Naive thymus-derived CD8-positive, alpha-beta T cell (primary cell): ENCODE measurements around the gene WWTR1. TPM values are rescaled to one million over a fixed set of nuclear protein-coding genes. Genes with fewer than 3 reads are reported as not detected.

Experiments
- ATAC-seq, 2 donors: fragments of 150-1000 bp; cut with Tn5 transposase in 1 of 2; sonication (Bioruptor Pico), chemical (Tn5 transposase) in 1 of 2; 1 replicate in 1 of 2; 2 replicates in 1 of 2; pipeline ENCODE4 v1.10.0; 2021; ENCODE audit warnings: mild to moderate bottlenecking in 2 of 2, moderate library complexity in 2 of 2
- POLR2A ChIA-PET: fragments of 350-600 bp; sonication (Branson Sonifier 250); formaldehyde crosslinking; loops from one replicate; lab custom pipeline; 2021; ENCODE audit warnings: antibody characterized with exemption; lab: Charles Lee
- DNase-seq, 10 donors: peaks; one replicate each; pipeline versions ENCODE4 v3.0.0 to v3.0.0-alpha.2; 2020 to 2022
- H3K27ac Mint-ChIP-seq, 10 donors: one replicate each; pipeline ENCODE4 v1.8.0; 2020 to 2022; ENCODE audit warnings: mild to moderate bottlenecking in 10 of 10, mixed read lengths in 10 of 10, moderate library complexity in 4 of 10, inconsistent platforms in 1 of 10
- H3K27me3 Mint-ChIP-seq, 5 donors: one replicate each; pipeline ENCODE4 v1.8.0; 2021 to 2022; ENCODE audit warnings: mixed read lengths in 5 of 5
- H3K36me3 Mint-ChIP-seq, 3 donors: one replicate each; pipeline ENCODE4 v1.8.0; 2020 to 2022; ENCODE audit warnings: mixed read lengths in 3 of 3, mild to moderate bottlenecking in 2 of 3, inconsistent platforms in 1 of 3
- H3K4me1 Mint-ChIP-seq, 4 donors: one replicate each; pipeline ENCODE4 v1.8.0; 2021 to 2022; ENCODE audit warnings: mixed read lengths in 4 of 4
- H3K4me3 Mint-ChIP-seq, 10 donors: one replicate each; pipeline ENCODE4 v1.8.0; 2020 to 2022; ENCODE audit warnings: mild to moderate bottlenecking in 10 of 10, mixed read lengths in 10 of 10, moderate library complexity in 6 of 10, inconsistent platforms in 1 of 10
- H3K9me3 Mint-ChIP-seq, 9 donors: one replicate each; pipeline ENCODE4 v1.8.0; 2020 to 2022; ENCODE audit warnings: mixed read lengths in 9 of 9, mild to moderate bottlenecking in 3 of 9, inconsistent platforms in 1 of 9, moderate library complexity in 1 of 9
- polyA plus RNA-seq, 3 donors: library from polyadenylated mRNA; unstranded; fragments of 300-500 nt; fragmentation: Illumina TruSeq; gene quantifications; one replicate each; pipeline ENCODE4 v1.2.3, GENCODE V29; 2021
- total RNA-seq, 8 experiments: library from RNA in 2 of 8; stranded (reverse) in 2 of 8; gene quantifications; one replicate each; pipeline ENCODE4 v1.2.3 and lab custom pipeline; 2021 to 2026

WWTR1 gene
- total and polyA plus RNA-seq, 5 experiments from 2014 or later, result 0.06 to 0.58 (median 0.37) TPM

- Mint-ChIP-seq H3K36me3 (no peaks in the 10 kb centered on the region), H3K9me3 (no peaks in the 10 kb centered on the region), H3K27ac (no peak overlapping the region), H3K4me1 (no peaks in the 10 kb centered on the region), H3K4me3 (no peak overlapping the region), H3K27me3 (peaks cover 0 to 13% (median 5%) of the 10 kb centered on the region in 5 donors)
- ATAC-seq, result no peak
- POLR2A ChIA-PET, result no interaction called here
- no peak for DNase-seq
These were observed 119.5 kb downstream of the WWTR1 start for GRCh38 chr3:149538371-149538770.

GRCh38 chr3:149536429-149536828, 121.4 kb downstream of the WWTR1 start:
- POLR2A ChIA-PET, result no interaction called here
- Mint-ChIP-seq H3K27me3 (peaks cover 0 to 16% (median 5%) of the 10 kb centered on the region in 5 donors), H3K27ac (no peak overlapping the region), H3K36me3 (no peaks in the 10 kb centered on the region), H3K9me3 (no peaks in the 10 kb centered on the region), H3K4me3 (no peak overlapping the region), H3K4me1 (peaks cover 0 to 11% (median 1%) of the 10 kb centered on the region in 4 donors)
- ATAC-seq (no peak), DNase-seq (no peak)

- DNase-seq, result no peak
- H3K27me3 Mint-ChIP-seq, result peaks cover 0 to 17% (median 5%) of the 10 kb centered on the region in 5 donors
- H3K4me1 Mint-ChIP-seq, result peaks cover 0 to 11% (median 1%) of the 10 kb centered on the region in 4 donors
- H3K36me3 Mint-ChIP-seq, result no peaks in the 10 kb centered on the region
- no peak overlapping the region for H3K27ac Mint-ChIP-seq
- no peak overlapping the region for H3K4me3 Mint-ChIP-seq
- no peaks in the 10 kb centered on the region for H3K9me3 Mint-ChIP-seq
- POLR2A ChIA-PET, result no interaction called here
- no peak for ATAC-seq
These were observed 122.5 kb downstream of the WWTR1 start for GRCh38 chr3:149535333-149535685.

- POLR2A ChIA-PET, result no interaction called here
- H3K4me3 Mint-ChIP-seq, result no peak overlapping the region
- no peak for ATAC-seq
These were observed 123.0 kb downstream of the WWTR1 start for GRCh38 chr3:149534671-149535332.

GRCh38 chr3:149534082-149534481, 123.7 kb downstream of the WWTR1 start:
- POLR2A ChIA-PET, result no interaction called here

More at GRCh38 chr3:149534671-149535332, 123.0 kb downstream of the WWTR1 start:
- no peak for DNase-seq
- no peaks in the 10 kb centered on the region for H3K36me3 Mint-ChIP-seq
- H3K27me3 Mint-ChIP-seq, result peaks cover 0 to 17% (median 3%) of the 10 kb centered on the region in 5 donors
- H3K9me3 Mint-ChIP-seq, result no peaks in the 10 kb centered on the region
- peaks cover 0 to 11% (median 1%) of the 10 kb centered on the region in 4 donors for H3K4me1 Mint-ChIP-seq
- H3K27ac Mint-ChIP-seq, result no peak overlapping the region

GRCh38 chr3:149532489-149533180, 125.2 kb downstream of the WWTR1 start:
- Mint-ChIP-seq H3K36me3 (no peaks in the 10 kb centered on the region), H3K27me3 (peaks cover 0 to 20% (median 3%) of the 10 kb centered on the region in 5 donors), H3K4me1 (peaks cover 0 to 16% (median 1%) of the 10 kb centered on the region in 4 donors), H3K4me3 (peak overlapping the region in 1 of 10 donors; percentile 52), H3K27ac (no peak overlapping the region), H3K9me3 (no peaks in the 10 kb centered on the region)
- DNase-seq (no peak), ATAC-seq (no peak)
- POLR2A ChIA-PET, result no interaction called here

More at GRCh38 chr3:149534082-149534481, 123.7 kb downstream of the WWTR1 start:
- Mint-ChIP-seq H3K4me1 (peaks cover 0 to 11% (median 1%) of the 10 kb centered on the region in 4 donors), H3K27ac (no peak overlapping the region), H3K4me3 (no peak overlapping the region), H3K27me3 (peaks cover 0 to 17% (median 3%) of the 10 kb centered on the region in 5 donors), H3K9me3 (no peaks in the 10 kb centered on the region), H3K36me3 (no peaks in the 10 kb centered on the region)
- ATAC-seq (no peak), DNase-seq (no peak)

GRCh38 chr3:149529099-149529498, 128.7 kb downstream of the WWTR1 start:
- H3K27me3 Mint-ChIP-seq, result peaks cover 1 to 13% (median 6%) of the 10 kb centered on the region in 5 donors
- no peaks in the 10 kb centered on the region for H3K36me3 Mint-ChIP-seq
- H3K9me3 Mint-ChIP-seq, result no peaks in the 10 kb centered on the region
- peaks cover 0 to 20% (median 1%) of the 10 kb centered on the region in 4 donors for H3K4me1 Mint-ChIP-seq
- POLR2A ChIA-PET, result no interaction called here
- H3K27ac Mint-ChIP-seq, result no peak overlapping the region
- ATAC-seq, result no peak
- DNase-seq, result no peak
- no peak overlapping the region for H3K4me3 Mint-ChIP-seq

- ATAC-seq (no peak), DNase-seq (no peak)
- Mint-ChIP-seq H3K4me1 (peaks cover 0 to 20% (median 1%) of the 10 kb centered on the region in 4 donors), H3K9me3 (no peaks in the 10 kb centered on the region), H3K27me3 (peaks cover 4 to 10% (median 7%) of the 10 kb centered on the region in 5 donors), H3K4me3 (no peak overlapping the region), H3K36me3 (no peaks in the 10 kb centered on the region), H3K27ac (no peak overlapping the region)
- POLR2A ChIA-PET, result no interaction called here
These were observed 129.5 kb downstream of the WWTR1 start for GRCh38 chr3:149528340-149528650.

GRCh38 chr3:149527531-149528339, 130.1 kb downstream of the WWTR1 start:
- Mint-ChIP-seq H3K27me3 (peaks cover 4 to 10% (median 7%) of the 10 kb centered on the region in 5 donors), H3K9me3 (no peaks in the 10 kb centered on the region), H3K4me1 (peaks cover 0 to 15% (median 0%) of the 10 kb centered on the region in 4 donors), H3K27ac (no peak overlapping the region), H3K36me3 (no peaks in the 10 kb centered on the region), H3K4me3 (no peak overlapping the region)
- no peak for ATAC-seq
- POLR2A ChIA-PET, result no interaction called here
- no peak for DNase-seq

GRCh38 chr3:149523512-149524299, 134.1 kb downstream of the WWTR1 start:
- no peak overlapping the region for H3K4me3 Mint-ChIP-seq
- peaks cover 3 to 10% (median 7%) of the 10 kb centered on the region in 5 donors for H3K27me3 Mint-ChIP-seq
- H3K27ac Mint-ChIP-seq, result no peak overlapping the region
- ATAC-seq (no peak), DNase-seq (no peak)
- H3K36me3 Mint-ChIP-seq, result no peaks in the 10 kb centered on the region
- POLR2A ChIA-PET, result no interaction called here
- H3K4me1 Mint-ChIP-seq, result peaks cover 0 to 9% (median 0%) of the 10 kb centered on the region in 4 donors
- H3K9me3 Mint-ChIP-seq, result no peaks in the 10 kb centered on the region

GRCh38 chr3:149519912-149520311, 137.9 kb downstream of the WWTR1 start:
- Mint-ChIP-seq H3K27me3 (peaks cover 4 to 10% (median 7%) of the 10 kb centered on the region in 5 donors), H3K9me3 (no peaks in the 10 kb centered on the region), H3K4me3 (no peak overlapping the region), H3K4me1 (no peaks in the 10 kb centered on the region), H3K27ac (no peak overlapping the region), H3K36me3 (no peaks in the 10 kb centered on the region)
- POLR2A ChIA-PET, result no interaction called here
- no peak for DNase-seq
- no peak for ATAC-seq

GRCh38 chr3:149516920-149517319, 140.9 kb downstream of the WWTR1 start:
- Mint-ChIP-seq H3K4me3 (no peak overlapping the region), H3K4me1 (peaks cover 0 to 8% (median 5%) of the 10 kb centered on the region in 4 donors), H3K36me3 (no peaks in the 10 kb centered on the region), H3K27me3 (peaks cover 3 to 14% (median 9%) of the 10 kb centered on the region in 5 donors), H3K27ac (no peak overlapping the region), H3K9me3 (no peaks in the 10 kb centered on the region)
- POLR2A ChIA-PET, result no interaction called here
- DNase-seq (no peak), ATAC-seq (no peak)
